GM13977 (cell line): ENCODE results near the gene SOX15.

Source experiments
- DNase-seq: peaks from one replicate; pipeline ENCODE4 v3.0.0; 2012; ENCODE audit warnings: low spot score
- in situ Hi-C: fragments of 300-500 bp; cut with MboI; formaldehyde crosslinking; loops from one replicate; pipeline ENCODE4 v1.12.0; 2022; ENCODE audit warnings: low sequenced_read_pairs, low pct_unique_long_range_greater_than_20kb, mixed read lengths, inconsistent platforms; ENCODE audit not compliant: unreplicated experiment
- TF ChIP-seq, protein P1 (sequence below): IDR thresholded peaks from 2 replicates; pipeline ENCODE4 v1.5.1; 2012; ENCODE audit warnings: mild to moderate bottlenecking, control low read depth; ENCODE audit not compliant: insufficient read depth; ENCODE audit errors: extremely low read depth, missing control alignments

The SOX15 gene

DNA sequence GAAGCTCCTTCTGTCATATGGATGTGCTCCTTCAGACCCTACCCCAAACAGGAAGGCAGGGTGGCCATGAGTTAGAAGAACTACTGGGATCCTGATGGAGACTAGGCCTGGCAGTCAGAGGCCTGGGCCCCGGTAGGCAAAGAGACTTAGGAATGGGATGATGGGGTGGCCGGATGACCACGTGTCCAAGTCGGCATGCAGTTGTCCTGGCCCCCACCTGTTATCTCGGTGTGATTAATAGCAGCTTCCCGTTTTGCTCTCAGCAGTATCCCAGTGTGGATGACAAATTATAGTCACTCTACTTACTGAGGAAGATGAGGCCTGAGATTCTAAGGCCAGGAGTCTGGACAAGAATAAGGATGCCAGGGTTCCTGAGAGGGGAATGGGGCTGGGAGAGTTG, 39.5 kb downstream of the SOX15 start:
- TF ChIP-seq, protein P1, sequence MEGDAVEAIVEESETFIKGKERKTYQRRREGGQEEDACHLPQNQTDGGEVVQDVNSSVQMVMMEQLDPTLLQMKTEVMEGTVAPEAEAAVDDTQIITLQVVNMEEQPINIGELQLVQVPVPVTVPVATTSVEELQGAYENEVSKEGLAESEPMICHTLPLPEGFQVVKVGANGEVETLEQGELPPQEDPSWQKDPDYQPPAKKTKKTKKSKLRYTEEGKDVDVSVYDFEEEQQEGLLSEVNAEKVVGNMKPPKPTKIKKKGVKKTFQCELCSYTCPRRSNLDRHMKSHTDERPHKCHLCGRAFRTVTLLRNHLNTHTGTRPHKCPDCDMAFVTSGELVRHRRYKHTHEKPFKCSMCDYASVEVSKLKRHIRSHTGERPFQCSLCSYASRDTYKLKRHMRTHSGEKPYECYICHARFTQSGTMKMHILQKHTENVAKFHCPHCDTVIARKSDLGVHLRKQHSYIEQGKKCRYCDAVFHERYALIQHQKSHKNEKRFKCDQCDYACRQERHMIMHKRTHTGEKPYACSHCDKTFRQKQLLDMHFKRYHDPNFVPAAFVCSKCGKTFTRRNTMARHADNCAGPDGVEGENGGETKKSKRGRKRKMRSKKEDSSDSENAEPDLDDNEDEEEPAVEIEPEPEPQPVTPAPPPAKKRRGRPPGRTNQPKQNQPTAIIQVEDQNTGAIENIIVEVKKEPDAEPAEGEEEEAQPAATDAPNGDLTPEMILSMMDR = no peak
- DNase-seq = no peak
- in situ Hi-C loops = loop anchor here (25.0 kb wide), 1 partner anchor 188 kb away; the partner anchor contains the start of genes KCTD11 and TMEM95

DNA sequence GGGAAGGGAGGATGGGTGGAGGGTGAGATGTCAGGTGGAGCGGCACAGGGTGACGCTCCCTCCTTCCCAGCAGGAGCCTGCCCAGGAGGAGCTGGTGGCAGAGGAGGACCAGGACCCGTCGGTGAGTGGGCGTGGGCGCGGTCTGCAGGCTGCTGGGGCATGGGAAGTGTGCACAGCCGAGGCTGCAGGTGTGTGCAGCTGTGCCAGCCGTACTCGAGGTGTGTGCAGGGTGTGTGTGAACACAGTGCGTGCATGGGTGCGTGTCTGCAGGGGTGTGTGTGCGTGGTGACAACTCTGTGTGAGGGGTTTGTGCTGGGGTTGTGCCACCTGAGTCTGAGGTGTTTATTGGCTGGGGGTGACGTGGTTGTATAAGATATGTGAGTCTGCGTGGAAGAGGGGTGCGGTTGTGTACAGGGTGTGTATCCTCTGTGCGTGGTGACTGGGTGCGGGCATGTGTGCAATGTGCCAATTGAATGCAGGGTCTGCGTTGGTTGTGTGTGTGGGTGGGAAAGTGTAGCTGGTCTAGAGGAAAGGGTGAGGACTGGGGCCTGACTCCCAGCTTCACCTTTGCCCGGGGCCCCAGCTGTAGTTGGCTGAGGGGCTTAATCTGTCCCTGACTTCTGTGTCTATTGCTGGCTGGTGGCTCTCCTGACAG, 40.4 kb downstream of the SOX15 start:
- TF ChIP-seq, protein P1 = no peak
- in situ Hi-C loops = loop anchor here (25.0 kb wide), 1 partner anchor 187 kb away; the partner anchor contains the start of genes KCTD11 and TMEM95
- DNase-seq = peak; percentile 52

DNA sequence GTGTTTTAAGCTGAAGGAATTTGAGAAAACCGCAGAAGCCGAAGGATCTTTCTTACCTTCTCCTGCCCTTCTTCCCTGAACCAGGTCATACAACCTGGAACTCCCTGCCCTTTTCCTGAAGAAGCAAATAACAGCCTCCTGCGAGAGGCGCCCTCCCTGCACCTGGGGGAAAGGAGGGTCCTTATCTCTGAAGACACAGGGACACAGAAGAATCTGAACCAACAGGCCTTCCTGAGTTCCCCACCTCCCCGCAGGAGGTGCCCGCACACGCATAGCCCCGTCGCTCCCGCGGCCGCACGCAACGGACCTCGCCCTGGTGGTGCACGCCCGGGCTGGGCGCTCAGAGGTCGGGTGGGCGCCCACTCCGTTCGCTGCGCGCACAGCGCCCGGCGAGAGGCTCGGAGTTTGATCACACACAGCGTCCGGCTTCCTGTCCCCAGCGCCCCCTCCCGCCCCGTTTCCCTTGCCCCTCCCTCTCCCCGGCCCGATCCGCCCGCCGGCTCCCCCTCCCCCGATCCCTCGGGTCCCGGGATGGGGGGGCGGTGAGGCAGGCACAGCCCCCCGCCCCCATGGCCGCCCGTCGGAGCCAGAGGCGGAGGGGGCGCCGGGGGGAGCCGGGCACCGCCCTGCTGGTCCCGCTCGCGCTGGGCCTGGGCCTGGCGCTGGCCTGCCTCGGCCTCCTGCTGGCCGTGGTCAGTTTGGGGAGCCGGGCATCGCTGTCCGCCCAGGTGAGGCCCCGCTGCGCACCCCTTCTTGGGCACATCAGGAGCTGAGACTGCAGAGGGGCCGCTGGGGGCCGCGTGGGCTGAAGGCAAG, 41.1 kb downstream of the SOX15 start, which contains the start of gene TNFSF12:
Gene TNFSF12 (plus strand): TSS at position 474 of the 816 bp plus-strand sequence. CDS start 96 bp downstream, at position 570.
- peak; percentile 79 for DNase-seq
- in situ Hi-C loops = no loop called here
- TF ChIP-seq, protein P1 = no peak

DNA sequence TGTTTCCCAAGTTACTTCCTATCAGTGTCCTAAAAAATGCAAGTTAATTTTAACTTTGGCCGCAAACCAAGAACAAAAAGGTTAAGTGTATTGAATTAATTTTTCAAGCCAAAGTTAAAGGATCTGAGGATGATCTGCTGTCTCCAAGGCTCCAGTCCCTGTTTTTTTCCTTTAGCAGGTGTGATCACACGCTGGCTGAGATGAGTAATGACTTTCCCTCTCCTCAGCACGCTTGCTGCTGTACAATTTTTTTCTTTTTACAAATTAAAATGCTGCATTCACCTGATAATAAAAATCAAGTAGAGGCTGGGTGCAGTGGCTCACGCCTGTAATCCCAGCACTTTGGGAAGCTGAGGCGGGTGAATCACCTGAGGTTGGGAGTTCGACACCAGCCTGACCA, 45.0 kb downstream of the SOX15 start:
- in situ Hi-C loops = no loop called here
- TF ChIP-seq, protein P1 = no peak

DNA sequence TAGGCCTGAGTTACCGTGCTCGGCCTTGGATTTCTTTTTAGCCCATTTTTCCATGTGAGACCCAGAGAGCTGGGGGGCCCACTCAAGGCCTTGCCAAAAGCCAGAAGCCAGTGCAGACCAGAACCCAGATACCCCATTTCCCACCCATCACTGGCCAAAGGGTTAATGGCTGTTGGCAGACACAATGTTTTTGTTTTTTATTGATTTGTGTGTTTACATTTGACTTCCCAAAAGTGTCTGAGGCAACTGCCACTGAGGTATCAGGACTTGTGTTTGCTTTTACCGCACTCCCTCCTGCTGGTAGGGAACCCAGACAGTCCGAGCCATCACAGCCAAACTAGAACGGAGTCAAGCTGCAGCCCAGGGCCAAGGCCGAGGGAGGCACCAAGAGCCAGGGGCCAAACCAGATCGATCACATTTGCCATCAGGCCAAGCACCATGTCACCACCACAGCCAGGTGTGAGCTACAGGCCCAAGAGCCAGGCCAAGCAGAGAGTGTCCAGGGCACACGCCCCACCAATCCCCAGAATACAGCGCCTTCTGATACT, 48.7 kb downstream of the SOX15 start:
- TF ChIP-seq, protein P1 = no peak
- in situ Hi-C loops = no loop called here

More for the DNA sequence above, 45.0 kb downstream of the SOX15 start:
- DNase-seq = no peak

DNA sequence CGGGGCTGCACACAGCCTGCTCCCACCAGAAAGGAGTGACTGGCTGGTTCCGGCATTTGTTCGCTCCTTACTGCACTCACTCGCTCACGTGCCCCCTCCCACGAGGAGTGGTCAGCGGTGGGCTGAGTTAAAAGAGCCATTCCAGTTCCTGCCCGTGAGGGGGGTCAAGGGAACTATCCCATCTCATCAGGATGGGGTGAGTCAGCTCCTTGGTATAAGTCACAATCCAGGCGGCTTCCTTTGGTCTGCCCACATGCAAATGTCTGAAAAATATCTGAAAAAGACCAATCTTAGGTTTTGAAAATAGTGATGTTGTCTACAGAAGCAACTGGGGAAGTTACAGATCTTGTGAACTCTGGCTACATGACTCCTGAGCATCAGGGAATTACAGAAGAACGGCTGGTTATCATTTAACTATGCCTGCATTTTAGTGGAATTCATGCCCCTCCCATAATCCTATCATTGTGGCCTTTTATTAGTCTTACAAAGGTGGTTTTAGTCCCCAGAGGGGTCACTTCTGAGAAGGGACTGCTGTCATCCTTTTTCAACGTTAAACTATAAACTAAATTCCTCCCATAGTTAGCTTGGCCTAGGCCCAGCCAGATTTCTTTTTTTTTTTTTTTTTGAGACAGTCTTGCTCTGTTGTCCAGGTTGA, 50.9 kb downstream of the SOX15 start:
- TF ChIP-seq, protein P1 = no peak
- in situ Hi-C loops = no loop called here
- DNase-seq = no peak

More for the DNA sequence above, 48.7 kb downstream of the SOX15 start:
- no peak for DNase-seq
